ENCODE measurements around the gene PDE7B.

PDE7B gene

GRCh38 chr6:135962731-135963130 is 111.2 kb downstream of the PDE7B start:
- no peak overlapping the region for H3K27ac ChIP-seq

GRCh38 chr6:135970750-135971149 is 119.2 kb downstream of the PDE7B start:
- no peak for TF ChIP-seq CTCF (conservative IDR thresholded peaks at IDR 0.05)
- no peak overlapping the region for H3K27ac ChIP-seq

More at GRCh38 chr6:135962731-135963130, 111.2 kb downstream of the PDE7B start:
- TF ChIP-seq CTCF (conservative IDR thresholded peaks at IDR 0.05) = no peak

GRCh38 chr6:135971351-135971750 is 119.8 kb downstream of the PDE7B start:
- H3K27ac ChIP-seq = no peak overlapping the region
- no peak for TF ChIP-seq CTCF (conservative IDR thresholded peaks at IDR 0.05)

GRCh38 chr6:135972150-135972549 is 120.6 kb downstream of the PDE7B start:
- TF ChIP-seq CTCF (conservative IDR thresholded peaks at IDR 0.05) = no peak
- no peak overlapping the region for H3K27ac ChIP-seq

- no peak overlapping the region for H3K27ac ChIP-seq
- no peak for TF ChIP-seq CTCF (conservative IDR thresholded peaks at IDR 0.05)
Measured at GRCh38 chr6:135972586-135972985, 121.1 kb downstream of the PDE7B start.

GRCh38 chr6:135974426-135974825 is 122.9 kb downstream of the PDE7B start:
- no peak for TF ChIP-seq CTCF (conservative IDR thresholded peaks at IDR 0.05)
- no peak overlapping the region; the same call in 1 of the 2 replicates for H3K27ac ChIP-seq

GRCh38 chr6:135976585-135976984 is 125.1 kb downstream of the PDE7B start:
- peak overlapping the region; percentile 82 for H3K27ac ChIP-seq
- TF ChIP-seq CTCF (conservative IDR thresholded peaks at IDR 0.05) = no peak

- TF ChIP-seq CTCF (conservative IDR thresholded peaks at IDR 0.05) = no peak
- no peak overlapping the region for H3K27ac ChIP-seq
Measured at GRCh38 chr6:135983093-135983492, 131.6 kb downstream of the PDE7B start.
